ENCODE data around the gene YPEL4.
"Not testable (repeated sequence)": the region's sequence is repeated elsewhere in the genome, so short reads cannot be mapped to it uniquely, and the experiment has no call there.

DNA sequence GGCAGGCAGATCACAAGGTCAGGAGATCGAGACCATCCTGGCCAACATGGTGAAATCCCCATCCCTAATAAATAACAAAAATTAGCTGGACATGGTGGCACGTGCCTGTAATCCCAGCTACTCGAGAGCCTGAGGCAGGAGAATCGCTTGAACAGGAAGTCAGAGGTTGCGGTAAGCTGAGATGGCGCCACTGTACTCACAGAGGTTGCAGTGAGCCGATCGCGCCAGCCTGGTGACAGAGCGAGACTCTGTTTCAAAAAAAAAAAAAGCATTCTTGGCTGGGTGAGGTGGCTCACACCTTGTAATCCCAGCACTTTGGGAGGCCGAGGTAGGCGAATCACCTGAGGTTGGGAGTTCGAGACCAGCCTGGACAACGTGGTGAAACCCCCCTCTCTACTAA, 2.5 kb upstream of the YPEL4 start:
- not testable (repeated sequence) for TF ChIP-seq POLR2AphosphoS5 (IDR thresholded peaks at IDR 0.05; ENCODE audit: low read depth, low read length); SIN3A (IDR thresholded peaks at IDR 0.05; ENCODE audit: borderline replicate concordance, insufficient read depth, low read depth, low read length); CTCF (IDR thresholded peaks at IDR 0.05)
- TF ChIP-seq, protein P1, sequence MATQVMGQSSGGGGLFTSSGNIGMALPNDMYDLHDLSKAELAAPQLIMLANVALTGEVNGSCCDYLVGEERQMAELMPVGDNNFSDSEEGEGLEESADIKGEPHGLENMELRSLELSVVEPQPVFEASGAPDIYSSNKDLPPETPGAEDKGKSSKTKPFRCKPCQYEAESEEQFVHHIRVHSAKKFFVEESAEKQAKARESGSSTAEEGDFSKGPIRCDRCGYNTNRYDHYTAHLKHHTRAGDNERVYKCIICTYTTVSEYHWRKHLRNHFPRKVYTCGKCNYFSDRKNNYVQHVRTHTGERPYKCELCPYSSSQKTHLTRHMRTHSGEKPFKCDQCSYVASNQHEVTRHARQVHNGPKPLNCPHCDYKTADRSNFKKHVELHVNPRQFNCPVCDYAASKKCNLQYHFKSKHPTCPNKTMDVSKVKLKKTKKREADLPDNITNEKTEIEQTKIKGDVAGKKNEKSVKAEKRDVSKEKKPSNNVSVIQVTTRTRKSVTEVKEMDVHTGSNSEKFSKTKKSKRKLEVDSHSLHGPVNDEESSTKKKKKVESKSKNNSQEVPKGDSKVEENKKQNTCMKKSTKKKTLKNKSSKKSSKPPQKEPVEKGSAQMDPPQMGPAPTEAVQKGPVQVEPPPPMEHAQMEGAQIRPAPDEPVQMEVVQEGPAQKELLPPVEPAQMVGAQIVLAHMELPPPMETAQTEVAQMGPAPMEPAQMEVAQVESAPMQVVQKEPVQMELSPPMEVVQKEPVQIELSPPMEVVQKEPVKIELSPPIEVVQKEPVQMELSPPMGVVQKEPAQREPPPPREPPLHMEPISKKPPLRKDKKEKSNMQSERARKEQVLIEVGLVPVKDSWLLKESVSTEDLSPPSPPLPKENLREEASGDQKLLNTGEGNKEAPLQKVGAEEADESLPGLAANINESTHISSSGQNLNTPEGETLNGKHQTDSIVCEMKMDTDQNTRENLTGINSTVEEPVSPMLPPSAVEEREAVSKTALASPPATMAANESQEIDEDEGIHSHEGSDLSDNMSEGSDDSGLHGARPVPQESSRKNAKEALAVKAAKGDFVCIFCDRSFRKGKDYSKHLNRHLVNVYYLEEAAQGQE (IDR thresholded peaks at IDR 0.05; ENCODE audit: insufficient read depth in 1 of 2, low read depth in 2 of 2, low read length in 1 of 2) = not testable (repeated sequence)
